Suprapubic skin (tissue), 4 donors: ENCODE results near the gene GAST. TPM values are rescaled to one million over a fixed set of nuclear protein-coding genes. Genes with fewer than 3 reads are reported as not detected.

Source experiments
- DNase-seq, 2 donors: peaks; one replicate each; pipeline ENCODE4 v3.0.0-alpha.2; 2019; ENCODE audit warnings: low spot score in 2 of 2
- H3K27ac ChIP-seq: fragments of 200-600 bp; sonication (generic); one replicate; pipeline ENCODE4 v1.5.1; 2019
- H3K27me3 ChIP-seq: fragments of 200-600 bp; sonication (generic); one replicate; pipeline ENCODE4 v1.5.1; 2019
- H3K36me3 ChIP-seq: fragments of 200-600 bp; sonication (generic); one replicate; pipeline ENCODE4 v1.5.1; 2019
- H3K4me1 ChIP-seq: fragments of 200-600 bp; sonication (generic); one replicate; pipeline ENCODE4 v1.5.1; 2019
- H3K4me3 ChIP-seq: fragments of 200-600 bp; sonication (generic); one replicate; pipeline ENCODE4 v1.5.1; 2019; ENCODE audit warnings: mild to moderate bottlenecking
- H3K9me3 ChIP-seq: fragments of 200-600 bp; sonication (generic); one replicate; pipeline ENCODE4 v1.5.1; 2019
- EP300 ChIP-seq: sonication (generic); formaldehyde crosslinking; IDR thresholded peaks from one replicate; pipeline ENCODE4 v1.6.1; 2017; ENCODE audit warnings: antibody characterized with exemption
- POLR2A ChIP-seq, 2 donors: fragments of 450-650 bp; IDR thresholded peaks; one replicate each; pipeline ENCODE4 v1.6.1; 2017; ENCODE audit warnings: antibody characterized with exemption in 2 of 2, mild to moderate bottlenecking in 2 of 2, moderate library complexity in 2 of 2
- POLR2AphosphoS5 ChIP-seq, 3 donors: sonication (generic); formaldehyde crosslinking; IDR thresholded peaks; one replicate each; pipeline ENCODE4 v1.6.1; 2017; ENCODE audit warnings: antibody characterized with exemption in 3 of 3
- WGBS: methylation state at CpG from one replicate; pipeline ENCODE4 v1.1.5; 2018; 5-methylcytosine and 5-hydroxymethylcytosine counted together
- total RNA-seq, 4 donors: library from RNA; depleted of rRNA; stranded (reverse); fragments of >200 nt; gene quantifications; one replicate each; pipeline ENCODE4 v1.1.0, GENCODE V29; 2016
- TF ChIP-seq, protein P1 (sequence below), 2 donors: fragments of 200-600 bp in 1 of 2; fragments of 450-650 bp in 1 of 2; sonication (generic) in 1 of 2; IDR thresholded peaks; one replicate each; pipeline ENCODE4 v1.5.1; 2016 to 2019; ENCODE audit warnings: antibody characterized with exemption in 2 of 2, mild to moderate bottlenecking in 1 of 2, moderate library complexity in 1 of 2

Gene GAST
- total RNA-seq, 4 donors from 2014 or later: not detected

DNA sequence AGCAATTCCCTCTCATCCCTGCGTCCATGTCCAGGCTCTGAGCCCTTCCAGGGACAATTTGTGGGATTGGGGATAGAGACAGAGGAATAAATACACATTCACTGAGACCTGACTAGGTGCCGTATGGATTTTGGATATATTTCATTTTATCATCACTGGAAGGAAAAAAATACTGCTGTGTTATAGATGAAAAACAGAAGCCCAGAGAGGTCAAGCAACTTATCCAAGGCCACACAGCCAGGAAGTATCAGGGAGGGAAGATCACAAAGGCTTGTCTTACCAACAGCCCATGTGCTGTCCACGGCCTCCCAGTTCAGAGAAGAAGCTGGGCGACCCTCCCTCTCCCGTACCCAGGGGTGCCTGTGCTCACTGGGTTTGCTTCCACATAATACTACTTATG lies 28.4 kb downstream of the GAST start:
- no peak for DNase-seq
- Histone ChIP-seq H3K36me3 (no peaks in the 10 kb centered on the region), H3K9me3 (no peaks in the 10 kb centered on the region), H3K27ac (no peak overlapping the region), H3K4me1 (peaks cover 14% of the 10 kb centered on the region), H3K27me3 (peaks cover 24% of the 10 kb centered on the region), H3K4me3 (no peak overlapping the region)
- TF ChIP-seq POLR2A (IDR thresholded peaks at IDR 0.05) (no peak), POLR2AphosphoS5 (IDR thresholded peaks at IDR 0.05) (no peak), EP300 (no peak)
- TF ChIP-seq, protein P1, sequence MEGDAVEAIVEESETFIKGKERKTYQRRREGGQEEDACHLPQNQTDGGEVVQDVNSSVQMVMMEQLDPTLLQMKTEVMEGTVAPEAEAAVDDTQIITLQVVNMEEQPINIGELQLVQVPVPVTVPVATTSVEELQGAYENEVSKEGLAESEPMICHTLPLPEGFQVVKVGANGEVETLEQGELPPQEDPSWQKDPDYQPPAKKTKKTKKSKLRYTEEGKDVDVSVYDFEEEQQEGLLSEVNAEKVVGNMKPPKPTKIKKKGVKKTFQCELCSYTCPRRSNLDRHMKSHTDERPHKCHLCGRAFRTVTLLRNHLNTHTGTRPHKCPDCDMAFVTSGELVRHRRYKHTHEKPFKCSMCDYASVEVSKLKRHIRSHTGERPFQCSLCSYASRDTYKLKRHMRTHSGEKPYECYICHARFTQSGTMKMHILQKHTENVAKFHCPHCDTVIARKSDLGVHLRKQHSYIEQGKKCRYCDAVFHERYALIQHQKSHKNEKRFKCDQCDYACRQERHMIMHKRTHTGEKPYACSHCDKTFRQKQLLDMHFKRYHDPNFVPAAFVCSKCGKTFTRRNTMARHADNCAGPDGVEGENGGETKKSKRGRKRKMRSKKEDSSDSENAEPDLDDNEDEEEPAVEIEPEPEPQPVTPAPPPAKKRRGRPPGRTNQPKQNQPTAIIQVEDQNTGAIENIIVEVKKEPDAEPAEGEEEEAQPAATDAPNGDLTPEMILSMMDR (IDR thresholded peaks at IDR 0.05): no peak
- WGBS: 94% methylated on average over 5 of the region's 5 CpGs

DNA sequence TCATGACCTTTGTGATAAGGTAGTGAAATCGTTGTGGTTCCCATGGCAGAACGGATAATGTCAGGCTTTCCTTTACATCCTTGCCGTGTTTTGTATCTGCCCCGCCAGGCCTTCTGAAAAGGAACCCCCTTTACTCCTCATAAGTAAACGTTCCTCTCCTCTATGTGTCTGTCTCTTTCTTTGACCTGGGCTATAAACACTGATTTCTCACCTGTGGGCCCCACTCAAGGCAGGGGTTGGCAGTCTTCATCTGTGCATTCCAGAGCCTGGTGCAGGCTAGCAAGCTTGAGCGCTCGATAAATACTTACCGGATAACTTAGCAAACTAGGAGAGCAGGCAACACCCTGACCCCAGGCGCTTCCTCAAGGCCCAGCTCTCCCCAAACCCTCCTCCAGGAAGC lies 29.6 kb downstream of the GAST start:
- WGBS: 65% methylated on average over 9 of the region's 9 CpGs
- no peak for DNase-seq
- Histone ChIP-seq H3K9me3 (no peaks in the 10 kb centered on the region), H3K4me3 (no peak overlapping the region), H3K36me3 (no peaks in the 10 kb centered on the region), H3K4me1 (peaks cover 14% of the 10 kb centered on the region), H3K27me3 (peaks cover 12% of the 10 kb centered on the region), H3K27ac (no peak overlapping the region)
- TF ChIP-seq EP300: no peak
- TF ChIP-seq, protein P1 (IDR thresholded peaks at IDR 0.05): no peak
- no peak for TF ChIP-seq POLR2A (IDR thresholded peaks at IDR 0.05)
- no peak for TF ChIP-seq POLR2AphosphoS5 (IDR thresholded peaks at IDR 0.05)

DNA sequence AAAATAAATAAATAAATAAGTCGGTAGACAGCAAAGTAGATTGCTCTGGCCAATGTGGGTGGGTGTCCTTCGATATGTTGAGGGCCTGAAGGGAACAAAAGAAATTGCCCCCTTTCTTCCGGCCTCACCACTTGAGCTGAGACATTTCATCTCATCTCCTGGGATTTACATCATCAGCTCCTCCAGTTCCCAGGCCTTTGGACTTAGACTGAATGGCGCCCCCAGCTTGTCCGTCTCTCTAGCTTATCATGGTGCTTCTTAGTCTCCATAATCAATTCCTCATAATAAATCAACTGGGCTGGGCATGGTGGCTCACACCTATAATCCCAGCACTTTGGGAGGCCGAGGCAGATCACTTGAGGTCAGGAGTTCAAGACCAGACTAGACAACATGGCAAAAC lies 36.1 kb downstream of the GAST start:
- H3K9me3 ChIP-seq: no peaks in the 10 kb centered on the region
- no peaks in the 10 kb centered on the region for H3K36me3 ChIP-seq
- H3K27me3 ChIP-seq: no peaks in the 10 kb centered on the region
- TF ChIP-seq EP300: no peak
- TF ChIP-seq POLR2A (IDR thresholded peaks at IDR 0.05): no peak
- TF ChIP-seq, protein P1 (IDR thresholded peaks at IDR 0.05): no peak
- TF ChIP-seq POLR2AphosphoS5 (IDR thresholded peaks at IDR 0.05): no peak
- H3K4me3 ChIP-seq: no peak overlapping the region
- WGBS: 91% methylated on average over 6 of the region's 6 CpGs
- no peak for DNase-seq
- H3K27ac ChIP-seq: no peak overlapping the region
- no peaks in the 10 kb centered on the region for H3K4me1 ChIP-seq

DNA sequence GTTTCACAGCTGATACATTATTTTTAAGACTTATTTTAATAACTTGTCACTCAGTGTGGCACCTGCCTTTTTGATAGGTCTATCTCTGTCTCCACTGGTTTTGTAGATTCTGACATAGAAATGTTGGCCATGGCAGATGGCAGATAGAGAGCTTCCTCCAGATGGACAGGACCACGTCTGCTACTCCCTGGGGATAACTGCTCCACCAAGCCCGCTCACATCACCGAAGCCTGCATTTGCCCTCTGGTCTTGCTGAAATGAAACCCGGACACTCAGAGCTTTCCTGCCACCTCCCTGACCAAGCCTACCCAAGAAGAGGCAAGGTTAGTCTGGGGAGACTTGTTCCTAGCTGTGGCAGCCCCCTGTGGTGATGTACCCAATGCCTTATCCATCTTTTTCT lies 38.7 kb downstream of the GAST start:
- H3K4me3 ChIP-seq: no peak overlapping the region
- no peaks in the 10 kb centered on the region for H3K9me3 ChIP-seq
- H3K27me3 ChIP-seq: no peaks in the 10 kb centered on the region
- TF ChIP-seq POLR2A (IDR thresholded peaks at IDR 0.05): no peak
- TF ChIP-seq EP300: no peak
- no peak for TF ChIP-seq POLR2AphosphoS5 (IDR thresholded peaks at IDR 0.05)
- TF ChIP-seq, protein P1 (IDR thresholded peaks at IDR 0.05): no peak
- 85% methylated on average over 4 of the region's 4 CpGs for WGBS
- no peaks in the 10 kb centered on the region for H3K4me1 ChIP-seq
- no peak for DNase-seq
- H3K27ac ChIP-seq: no peak overlapping the region
- peaks cover 23% of the 10 kb centered on the region for H3K36me3 ChIP-seq

DNA sequence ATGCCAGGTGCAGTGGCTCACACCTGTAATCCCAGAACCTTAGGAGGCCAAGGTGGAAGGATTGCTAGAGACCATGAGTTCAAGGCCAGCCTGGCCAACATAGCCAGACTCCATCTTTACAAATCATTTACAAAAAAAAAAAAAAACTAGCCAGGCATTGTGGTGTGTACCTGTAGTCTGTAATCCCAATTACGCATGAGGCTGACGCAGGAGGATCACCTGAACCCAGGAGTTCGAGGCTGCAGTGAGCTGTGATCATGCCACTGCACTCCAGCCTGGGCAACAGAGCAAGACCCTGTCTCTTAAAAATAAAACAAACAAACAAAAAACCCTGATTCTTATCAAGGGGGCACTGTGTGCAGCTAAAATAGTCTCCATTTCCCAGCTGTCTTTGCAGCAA lies 39.2 kb downstream of the GAST start:
- no peak overlapping the region for H3K27ac ChIP-seq
- H3K9me3 ChIP-seq: no peaks in the 10 kb centered on the region
- TF ChIP-seq, protein P1 (IDR thresholded peaks at IDR 0.05): no peak
- TF ChIP-seq EP300: no peak
- no peak for TF ChIP-seq POLR2A (IDR thresholded peaks at IDR 0.05)
- TF ChIP-seq POLR2AphosphoS5 (IDR thresholded peaks at IDR 0.05): no peak
- no peaks in the 10 kb centered on the region for H3K27me3 ChIP-seq
- no peak for DNase-seq
- H3K36me3 ChIP-seq: peaks cover 28% of the 10 kb centered on the region
- no peak overlapping the region for H3K4me3 ChIP-seq
- no peaks in the 10 kb centered on the region for H3K4me1 ChIP-seq
- WGBS: 85% methylated on average over 3 of the region's 3 CpGs
